Suppressor macrophage (primary cell): ENCODE data around the gene SH2D3A.
"Not testable (repeated sequence)": the region's sequence is repeated elsewhere in the genome, so short reads cannot be mapped to it uniquely, and the experiment has no call there.

Source experiments
- DNase-seq, 4 experiments: peaks; one replicate each; pipeline ENCODE4 v3.0.0-alpha.2; 2020 to 2022

The SH2D3A gene

GRCh38 chr19:6754653-6755463 is 12.4 kb downstream of the SH2D3A start:
- DNase-seq: no peak

- DNase-seq: no peak
These were observed 13.1 kb downstream of the SH2D3A start for GRCh38 chr19:6754136-6754535.

- peak; percentile 80 to 92 (median 88) for DNase-seq
These were observed 13.8 kb downstream of the SH2D3A start for GRCh38 chr19:6753178-6754031.

GRCh38 chr19:6752256-6753177 is 14.7 kb downstream of the SH2D3A start:
- DNase-seq: no peak

GRCh38 chr19:6751189-6751588 is 16.0 kb downstream of the SH2D3A start:
- DNase-seq: no peak

- no peak for DNase-seq
These were observed 17.2 kb downstream of the SH2D3A start for GRCh38 chr19:6750062-6750461.

- not testable (repeated sequence) for DNase-seq
These were observed 18.7 kb downstream of the SH2D3A start for GRCh38 chr19:6748543-6748942.

GRCh38 chr19:6745965-6746364 is 21.3 kb downstream of the SH2D3A start:
- no peak for DNase-seq

GRCh38 chr19:6744381-6745301 is 22.6 kb downstream of the SH2D3A start:
- no peak for DNase-seq

GRCh38 chr19:6743714-6744380 is 23.4 kb downstream of the SH2D3A start:
- DNase-seq: no peak

- no peak for DNase-seq
These were observed 24.2 kb downstream of the SH2D3A start for GRCh38 chr19:6743066-6743465.

GRCh38 chr19:6740589-6741343 is 26.5 kb downstream of the SH2D3A start:
- DNase-seq: peak in 2 of 4 experiments; percentile 27 to 30

- peak in 2 of 4 experiments; percentile 24 to 41 for DNase-seq
These were observed 27.2 kb downstream of the SH2D3A start for GRCh38 chr19:6739883-6740588.

- peak; percentile 90 to 97 (median 94) for DNase-seq
These were observed 27.8 kb downstream of the SH2D3A start, which contains the start of gene TRIP10 for GRCh38 chr19:6739390-6739882. TRIP10 (plus strand) TSS chr19:6739680; CDS start chr19:6739762, 82 bp downstream.

- peak in 1 of 4 experiments; percentile 25 for DNase-seq
These were observed 28.3 kb downstream of the SH2D3A start for GRCh38 chr19:6738787-6739389.

- peak; percentile 78 to 90 (median 86) for DNase-seq
These were observed 29.1 kb downstream of the SH2D3A start for GRCh38 chr19:6737873-6738786.

GRCh38 chr19:6737284-6737872 is 29.9 kb downstream of the SH2D3A start, which contains the start of gene GPR108:
GPR108 (minus strand) TSS chr19:6737580; CDS start chr19:6737576, 4 bp downstream.
- DNase-seq: peak; percentile 99 to 100 (median 100)
